Measurements from ENCODE around the gene MCCC1.
"Not testable (repeated sequence)": the region's sequence is repeated elsewhere in the genome, so short reads cannot be mapped to it uniquely, and the experiment has no call there.

GRCh38 chr3:183101040-183101439 is 1.7 kb upstream of the MCCC1 start:
- not testable (repeated sequence) for TF ChIP-seq CTCF, POLR2A, EP300, POLR2AphosphoS5 (IDR thresholded peaks at IDR 0.05)
